ENCODE measurements around the gene APBA2. TPM values are rescaled to one million over a fixed set of nuclear protein-coding genes. Genes with fewer than 3 reads are reported as not detected.

Gene APBA2
- total and polyA plus RNA-seq, 2 of the 4 experiments (the other 2 are of a cell fraction): 21.7 to 33.0 TPM

DNA sequence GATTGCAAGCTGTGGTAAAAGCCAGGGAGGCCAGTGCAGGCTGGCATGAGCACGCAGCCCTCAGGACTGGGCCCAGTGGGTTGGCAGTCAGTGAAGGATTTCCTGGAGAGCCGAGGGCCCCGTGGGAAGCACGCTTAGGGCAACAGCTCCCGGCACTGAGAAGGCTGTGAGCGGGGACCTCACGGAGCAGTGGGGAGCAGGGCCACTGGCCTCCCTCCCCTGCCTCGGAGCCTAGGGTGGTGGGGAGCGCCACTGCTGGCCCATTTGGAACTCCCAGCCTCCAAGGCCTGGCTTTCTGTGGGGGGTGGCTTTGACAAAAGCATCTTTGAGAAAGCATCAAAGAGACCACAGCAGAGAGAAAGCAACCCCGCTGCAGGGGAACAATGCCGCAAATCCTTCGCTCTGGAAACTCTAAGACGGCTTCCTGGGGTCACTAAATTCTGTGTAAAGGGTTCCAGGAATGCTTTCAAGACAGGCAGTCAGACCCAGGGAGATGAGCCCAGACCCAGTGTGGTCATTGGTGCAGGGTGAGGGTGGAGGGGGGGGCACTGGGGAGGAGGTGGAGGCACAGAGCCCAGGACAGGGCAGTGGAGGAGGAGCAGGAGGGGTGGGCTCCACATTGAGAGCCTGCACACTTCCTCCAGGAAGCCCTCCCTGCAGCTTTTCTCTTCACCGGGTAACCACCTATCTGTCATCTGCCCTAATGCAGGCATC, 9.5 kb upstream of the APBA2 start:
- WGBS, 2 experiments (ENCODE audit: extremely low coverage in 2 of 2, insufficient read length in 1 of 2): 87% methylated on average over 5 of the region's 14 CpGs; no CpG with 5 or more reads in 1 of the 2 experiments

More for the DNA sequence above, 9.5 kb upstream of the APBA2 start:
- no peak overlapping the region for H4K8ac ChIP-seq (ENCODE audit: low read depth in 2 of 2, low read length in 2 of 2)
- no peak overlapping the region for H3K4me3 ChIP-seq (ENCODE audit: insufficient read depth, low read depth, low read length)
- H4K91ac ChIP-seq (ENCODE audit: insufficient read depth, low read depth, low read length): no peak overlapping the region
- H3K4me1 ChIP-seq (ENCODE audit: control insufficient read depth, insufficient read depth, low read length): no peaks in the 10 kb centered on the region; the same call in 1 of the 2 replicates
- TF ChIP-seq POLR2A (IDR thresholded peaks at IDR 0.05; ENCODE audit: low read depth, low read length) (no peak), BHLHE40 (IDR thresholded peaks at IDR 0.05; ENCODE audit: low read depth, low read length) (no peak), CHD1 (IDR thresholded peaks at IDR 0.05; ENCODE audit: low read depth, low read length) (no peak)
- intact Hi-C loops (cut with micrococcal nuclease) (no loop called here), in situ Hi-C loops (cut with MboI; ENCODE audit: low sequenced_read_pairs) (no loop called here), dilution Hi-C loops (cut with HindIII; ENCODE audit: low sequenced_read_pairs, unreplicated experiment) (no loop called here)
- no TSS peak for BruUV-seq (replicated peaks)
- no peak overlapping the region for H2AFZ ChIP-seq (replicated peaks; ENCODE audit: low read length, poor library complexity)
- H3K9me1 ChIP-seq (ENCODE audit: insufficient read depth, low read length): no peaks in the 10 kb centered on the region; the same call in 1 of the 2 replicates
- DNase-seq (no peak), ATAC-seq (ENCODE audit: low read depth) (no peak)
- no peak overlapping the region for H2BK20ac ChIP-seq (ENCODE audit: low read depth, low read length)
- no peak overlapping the region for H3K27ac ChIP-seq (ENCODE audit: insufficient read depth, low read length)
- H3K36me3 ChIP-seq (ENCODE audit: control insufficient read depth, insufficient read depth, low read length): no peaks in the 10 kb centered on the region
- H3K56ac ChIP-seq (ENCODE audit: extremely low read depth, insufficient read depth, low read length): no peak overlapping the region
- no peak overlapping the region for H2BK15ac ChIP-seq (ENCODE audit: low read depth, low read length)
- H3K4me2 ChIP-seq (ENCODE audit: low read depth, low read length): no peak overlapping the region
- CTCF ChIA-PET: no interaction called here
- H2BK5ac ChIP-seq (ENCODE audit: low read depth, low read length, poor library complexity, severe bottlenecking): no peak overlapping the region
- no peak overlapping the region for H3K14ac ChIP-seq (replicated peaks; ENCODE audit: low read depth, low read length)
- H2BK120ac ChIP-seq (ENCODE audit: low read depth, low read length): no peak overlapping the region
- no peak overlapping the region for H3K23ac ChIP-seq (ENCODE audit: low read depth, low read length)
- H3K79me1 ChIP-seq (ENCODE audit: low read depth in 1 of 2, low read length in 2 of 2): no peaks in the 10 kb centered on the region
- no peak overlapping the region for H2AK5ac ChIP-seq (ENCODE audit: low read depth, low read length)
- H2AK9ac ChIP-seq (replicated peaks; ENCODE audit: low read depth, low read length, poor library complexity): no peak overlapping the region
- H3K27me3 ChIP-seq (ENCODE audit: control insufficient read depth, insufficient read depth, low read length): peaks cover 6% of the 10 kb centered on the region
- POLR2A ChIA-PET (ENCODE audit: unreplicated experiment): no interaction called here
- no peak overlapping the region for H3K4ac ChIP-seq (ENCODE audit: low read depth, low read length)
- no peaks in the 10 kb centered on the region for H4K20me1 ChIP-seq (ENCODE audit: insufficient read depth, low read length)
- no peak overlapping the region for H4K5ac ChIP-seq (ENCODE audit: low read depth, low read length)
- no peak overlapping the region for H3K18ac ChIP-seq (ENCODE audit: low read depth, low read length)
- H3K9me3 ChIP-seq (ENCODE audit: control insufficient read depth, insufficient read depth, low read length): no peaks in the 10 kb centered on the region; the same call in 1 of the 2 replicates
- H3K9ac ChIP-seq (ENCODE audit: low read depth, low read length): no peak overlapping the region
